Loucy (cell line): ENCODE data around the gene MRPL34.

Experiments
- EZH2phosphoT487 ChIP-seq: fragments of 200-600 bp; IDR thresholded peaks from 2 replicates; pipeline ENCODE4 v1.6.1; 2018; ENCODE audit warnings: antibody characterized with exemption, mild to moderate bottlenecking, moderate library complexity, borderline replicate concordance
- TF ChIP-seq, protein P1 (sequence below): fragments of 200-600 bp; sonication (generic); conservative IDR thresholded peaks from 2 replicates; pipeline ENCODE4 v1.5.1; 2014; ENCODE audit warnings: mild to moderate bottlenecking, antibody characterized with exemption, low read length

GRCh38 chr19:17296976-17297375 lies 8.7 kb upstream of the MRPL34 start:
- TF ChIP-seq, protein P1, sequence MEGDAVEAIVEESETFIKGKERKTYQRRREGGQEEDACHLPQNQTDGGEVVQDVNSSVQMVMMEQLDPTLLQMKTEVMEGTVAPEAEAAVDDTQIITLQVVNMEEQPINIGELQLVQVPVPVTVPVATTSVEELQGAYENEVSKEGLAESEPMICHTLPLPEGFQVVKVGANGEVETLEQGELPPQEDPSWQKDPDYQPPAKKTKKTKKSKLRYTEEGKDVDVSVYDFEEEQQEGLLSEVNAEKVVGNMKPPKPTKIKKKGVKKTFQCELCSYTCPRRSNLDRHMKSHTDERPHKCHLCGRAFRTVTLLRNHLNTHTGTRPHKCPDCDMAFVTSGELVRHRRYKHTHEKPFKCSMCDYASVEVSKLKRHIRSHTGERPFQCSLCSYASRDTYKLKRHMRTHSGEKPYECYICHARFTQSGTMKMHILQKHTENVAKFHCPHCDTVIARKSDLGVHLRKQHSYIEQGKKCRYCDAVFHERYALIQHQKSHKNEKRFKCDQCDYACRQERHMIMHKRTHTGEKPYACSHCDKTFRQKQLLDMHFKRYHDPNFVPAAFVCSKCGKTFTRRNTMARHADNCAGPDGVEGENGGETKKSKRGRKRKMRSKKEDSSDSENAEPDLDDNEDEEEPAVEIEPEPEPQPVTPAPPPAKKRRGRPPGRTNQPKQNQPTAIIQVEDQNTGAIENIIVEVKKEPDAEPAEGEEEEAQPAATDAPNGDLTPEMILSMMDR = no peak
- no peak for TF ChIP-seq EZH2phosphoT487
